A673 (cell line): Measurements from ENCODE around the gene AGBL4. TPM values are rescaled to one million over a fixed set of nuclear protein-coding genes. Genes with fewer than 3 reads are reported as not detected.

Experiments used
- BruUV-seq: library from RNA; stranded (reverse); fragments of 400-500 nt; replicated peaks from 2 replicates; lab custom pipeline; 2021; lab: Mats Ljungman, UMichigan
- CTCF ChIA-PET: fragments of 300-600 bp; sonication (Branson Sonifier 250); formaldehyde crosslinking; loops from one replicate; lab custom pipeline; 2022; ENCODE audit warnings: antibody characterized with exemption; lab: Charles Lee
- POLR2A ChIA-PET: fragments of 300-600 bp; sonication (Branson Sonifier 250); formaldehyde crosslinking; loops from one replicate; lab custom pipeline; 2022; ENCODE audit warnings: antibody characterized with exemption; ENCODE audit not compliant: low non-redundant PET; lab: Charles Lee
- DNase-seq: peaks from one replicate; pipeline ENCODE4 v3.0.0-alpha.2; 2015; ENCODE audit warnings: low spot score
- H3K27ac ChIP-seq: fragments of 200-600 bp; sonication (generic); 2 replicates; pipeline ENCODE4 v1.5.1; 2016; ENCODE audit warnings: mixed run types, low read depth, mild to moderate bottlenecking, mixed read lengths, antibody characterized with exemption, low read length; ENCODE audit not compliant: poor library complexity, severe bottlenecking
- H3K27me3 ChIP-seq: fragments of 200-600 bp; sonication (generic); replicated peaks from 2 replicates; pipeline ENCODE4 v1.6.1; 2017; ENCODE audit warnings: mixed run types, low read depth, mild to moderate bottlenecking, mixed read lengths, antibody characterized with exemption, low read length; ENCODE audit not compliant: insufficient read depth, poor library complexity
- H3K36me3 ChIP-seq: fragments of 200-600 bp; sonication (generic); 2 replicates; pipeline ENCODE4 v1.6.1; 2016; ENCODE audit warnings: mixed run types, mild to moderate bottlenecking, mixed read lengths, antibody characterized with exemption, low read length; ENCODE audit not compliant: insufficient read depth, poor library complexity, severe bottlenecking
- H3K4me1 ChIP-seq: fragments of 200-600 bp; sonication (generic); 2 replicates; pipeline ENCODE4 v1.6.1; 2017; ENCODE audit warnings: mixed run types, mild to moderate bottlenecking, mixed read lengths, antibody characterized with exemption, low read length; ENCODE audit not compliant: insufficient read depth, poor library complexity, severe bottlenecking
- H3K4me3 ChIP-seq: fragments of 200-600 bp; sonication (generic); 2 replicates; pipeline ENCODE4 v1.5.1; 2016; ENCODE audit warnings: low read depth, mixed run types, mild to moderate bottlenecking, mixed read lengths, low read length; ENCODE audit not compliant: poor library complexity, severe bottlenecking
- H3K9me3 ChIP-seq: fragments of 200-600 bp; sonication (generic); 2 replicates; pipeline ENCODE4 v1.6.1; 2016; ENCODE audit warnings: mixed run types, low read depth, mild to moderate bottlenecking, mixed read lengths, antibody characterized with exemption, low read length; ENCODE audit not compliant: poor library complexity, severe bottlenecking
- EZH2 ChIP-seq: fragments of 200-600 bp; sonication (generic); IDR thresholded peaks from 2 replicates; pipeline ENCODE4 v1.6.1; 2017; ENCODE audit warnings: borderline replicate concordance, low read depth, mild to moderate bottlenecking, mixed read lengths, antibody characterized with exemption, low read length; ENCODE audit not compliant: poor library complexity, severe bottlenecking
- intact Hi-C: fragments of 100-400 bp; cut with micrococcal nuclease; formaldehyde crosslinking; loops from one replicate; pipeline ENCODE4 v1.10.0; 2022; ENCODE audit not compliant: unreplicated experiment
- total RNA-seq: library from RNA; stranded (reverse); gene quantifications from 2 replicates; pipeline ENCODE4 v1.2.3, GENCODE V29; 2021
- TF ChIP-seq, protein P1 (sequence below): fragments of 300-800, 200-600 bp; sonication (generic); conservative IDR thresholded peaks from 2 replicates; pipeline ENCODE4 v1.5.1; 2017; ENCODE audit warnings: low read depth, mild to moderate bottlenecking, antibody characterized with exemption, low read length, moderate library complexity, mixed read lengths

Gene AGBL4
- total RNA-seq, 1 experiment from 2014 or later = 0.32 TPM

- no peak overlapping the region for H3K4me3 ChIP-seq
- H3K27me3 ChIP-seq = no peaks in the 10 kb centered on the region
- H3K9me3 ChIP-seq = no peaks in the 10 kb centered on the region
- H3K4me1 ChIP-seq = no peaks in the 10 kb centered on the region
- no peak for DNase-seq
- CTCF ChIA-PET = no interaction called here
- no TSS peak for BruUV-seq
- POLR2A ChIA-PET = no interaction called here
- H3K27ac ChIP-seq = no peak overlapping the region
- intact Hi-C loops = no loop called here
- H3K36me3 ChIP-seq = no peaks in the 10 kb centered on the region
- TF ChIP-seq, protein P1, sequence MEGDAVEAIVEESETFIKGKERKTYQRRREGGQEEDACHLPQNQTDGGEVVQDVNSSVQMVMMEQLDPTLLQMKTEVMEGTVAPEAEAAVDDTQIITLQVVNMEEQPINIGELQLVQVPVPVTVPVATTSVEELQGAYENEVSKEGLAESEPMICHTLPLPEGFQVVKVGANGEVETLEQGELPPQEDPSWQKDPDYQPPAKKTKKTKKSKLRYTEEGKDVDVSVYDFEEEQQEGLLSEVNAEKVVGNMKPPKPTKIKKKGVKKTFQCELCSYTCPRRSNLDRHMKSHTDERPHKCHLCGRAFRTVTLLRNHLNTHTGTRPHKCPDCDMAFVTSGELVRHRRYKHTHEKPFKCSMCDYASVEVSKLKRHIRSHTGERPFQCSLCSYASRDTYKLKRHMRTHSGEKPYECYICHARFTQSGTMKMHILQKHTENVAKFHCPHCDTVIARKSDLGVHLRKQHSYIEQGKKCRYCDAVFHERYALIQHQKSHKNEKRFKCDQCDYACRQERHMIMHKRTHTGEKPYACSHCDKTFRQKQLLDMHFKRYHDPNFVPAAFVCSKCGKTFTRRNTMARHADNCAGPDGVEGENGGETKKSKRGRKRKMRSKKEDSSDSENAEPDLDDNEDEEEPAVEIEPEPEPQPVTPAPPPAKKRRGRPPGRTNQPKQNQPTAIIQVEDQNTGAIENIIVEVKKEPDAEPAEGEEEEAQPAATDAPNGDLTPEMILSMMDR = no peak
- TF ChIP-seq EZH2 = no peak
Observed at GRCh38 chr1:48773133-48773532, 1250.6 kb downstream of the AGBL4 start.

DNA sequence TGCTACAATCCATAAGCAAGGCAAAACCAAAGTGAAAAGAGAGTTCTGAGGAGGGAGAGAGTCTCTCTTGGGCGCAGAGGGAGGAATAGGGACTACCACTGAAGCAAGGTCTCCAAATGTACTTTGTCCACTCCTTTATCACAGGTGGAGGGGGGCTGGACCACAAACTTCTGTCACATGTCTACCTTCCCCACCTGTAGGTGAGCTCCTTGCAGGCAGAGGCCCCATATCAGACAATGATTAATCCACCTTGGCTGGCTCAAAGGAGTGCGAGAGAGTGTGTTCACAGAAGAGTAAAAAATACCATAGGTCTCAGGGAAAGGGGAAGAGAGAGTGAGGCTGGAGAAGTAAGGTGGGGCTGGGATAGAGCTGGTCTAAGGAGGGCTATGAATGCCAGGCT lies 1251.5 kb downstream of the AGBL4 start:
- Histone ChIP-seq H3K9me3 (no peaks in the 10 kb centered on the region), H3K27ac (no peak overlapping the region), H3K4me1 (no peaks in the 10 kb centered on the region), H3K36me3 (no peaks in the 10 kb centered on the region), H3K4me3 (no peak overlapping the region), H3K27me3 (no peaks in the 10 kb centered on the region)
- intact Hi-C loops = no loop called here
- no peak for DNase-seq
- TF ChIP-seq EZH2 = no peak
- no TSS peak for BruUV-seq
- POLR2A ChIA-PET = no interaction called here
- CTCF ChIA-PET = no interaction called here

DNA sequence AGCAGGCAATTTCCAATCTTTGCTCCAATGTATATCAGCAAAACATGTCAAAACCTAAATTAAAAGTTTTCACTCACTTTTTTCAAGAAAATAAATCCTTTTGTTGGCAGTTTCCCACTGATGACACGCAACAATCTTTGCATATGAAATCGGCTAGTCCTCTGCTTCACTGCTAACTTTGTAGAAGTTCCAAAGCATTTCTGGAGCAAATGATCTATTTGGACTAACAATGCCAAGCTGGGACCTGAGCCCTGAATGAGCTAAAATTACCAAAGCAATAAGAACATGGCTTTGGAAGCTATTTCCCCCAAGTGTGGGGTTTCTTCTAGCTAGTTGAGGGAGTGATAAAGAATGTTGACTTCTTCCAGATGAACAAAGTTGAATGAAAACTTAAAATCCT lies 1252.2 kb downstream of the AGBL4 start:
- DNase-seq = no peak
- intact Hi-C loops = no loop called here
- no peaks in the 10 kb centered on the region for H3K9me3 ChIP-seq
- BruUV-seq = no TSS peak
- no peaks in the 10 kb centered on the region for H3K4me1 ChIP-seq
- H3K27ac ChIP-seq = no peak overlapping the region
- ChIA-PET POLR2A (no interaction called here), CTCF (no interaction called here)
- no peak for TF ChIP-seq EZH2
- TF ChIP-seq, protein P1 = no peak
- H3K4me3 ChIP-seq = no peak overlapping the region
- no peaks in the 10 kb centered on the region for H3K27me3 ChIP-seq
- no peaks in the 10 kb centered on the region for H3K36me3 ChIP-seq

DNA sequence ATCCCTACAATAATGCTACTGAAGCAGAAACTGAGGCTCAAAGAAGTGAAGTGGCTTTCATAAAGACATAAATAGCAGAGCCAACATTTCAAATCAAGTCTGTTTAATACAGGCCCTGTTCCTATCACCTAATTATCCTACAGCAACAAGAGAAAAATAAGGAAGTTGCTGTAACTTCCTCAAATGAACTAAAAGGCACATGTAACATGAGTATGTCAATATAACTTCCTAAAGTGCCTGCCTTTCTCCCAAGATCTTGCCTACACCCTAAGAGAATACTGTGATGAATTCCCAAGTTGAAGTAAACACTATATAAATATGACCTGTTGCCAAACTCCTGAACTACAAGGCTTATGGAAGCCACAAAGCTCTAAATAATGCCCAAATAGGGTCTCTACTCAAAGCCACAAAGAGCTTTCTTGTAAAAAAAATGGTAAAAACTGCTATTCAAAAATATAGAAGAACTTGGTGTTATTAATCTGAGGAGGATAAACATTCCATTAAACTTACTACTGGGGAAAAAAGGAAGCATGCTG lies 1255.7 kb downstream of the AGBL4 start:
- no TSS peak for BruUV-seq
- no peak for DNase-seq
- Histone ChIP-seq H3K4me3 (no peak overlapping the region), H3K4me1 (no peaks in the 10 kb centered on the region), H3K27me3 (no peaks in the 10 kb centered on the region), H3K27ac (no peak overlapping the region), H3K9me3 (no peaks in the 10 kb centered on the region), H3K36me3 (no peaks in the 10 kb centered on the region)
- ChIA-PET CTCF (no interaction called here), POLR2A (no interaction called here)
- TF ChIP-seq, protein P1 = no peak
- no peak for TF ChIP-seq EZH2
- intact Hi-C loops = no loop called here
